ENCODE results near the gene TDRD7. TPM values are rescaled to one million over a fixed set of nuclear protein-coding genes. Genes with fewer than 3 reads are reported as not detected.
A peak's percentile ranks its signal among the peaks of the same experiment; 100 is the strongest.
"Not testable (repeated sequence)": the region's sequence is repeated elsewhere in the genome, so short reads cannot be mapped to it uniquely, and the experiment has no call there.

The TDRD7 gene
- total and polyA plus RNA-seq, 9 donors, result 7.4 to 15.6 (median 9.8) TPM

GRCh38 chr9:97491216-97491999 is 79.5 kb downstream of the TDRD7 start:
- H3K36me3 ChIP-seq, result no peaks in the 10 kb centered on the region
- TF ChIP-seq POLR2A (IDR thresholded peaks at IDR 0.05) (no peak), EP300 (IDR thresholded peaks at IDR 0.05) (no peak), CTCF (IDR thresholded peaks at IDR 0.05) (no peak)
- intact Hi-C loops (cut with DNase I), result no loop called here
- 26 to 39% (median 35%) methylated on average over 1 of the region's 1 CpG for WGBS, 3 donors
- peak overlapping the region in 1 of 2 donors; percentile 19 for H3K27ac ChIP-seq
- no peak for DNase-seq
- H3K4me3 ChIP-seq, result no peak overlapping the region
- H3K27me3 ChIP-seq, result no peaks in the 10 kb centered on the region
- H3K9me3 ChIP-seq, result no peaks in the 10 kb centered on the region
- no peaks in the 10 kb centered on the region for H3K4me1 ChIP-seq (ENCODE audit: insufficient read depth)

- intact Hi-C loops (cut with DNase I); H3K9me3 ChIP-seq; H3K4me3 ChIP-seq; H3K27ac ChIP-seq; H3K27me3 ChIP-seq; H3K4me1 ChIP-seq (ENCODE audit: insufficient read depth); H3K36me3 ChIP-seq; DNase-seq: not testable (repeated sequence)
- 94 to 97% (median 95%) methylated on average over 25 to 36 of the region's 36 CpGs for WGBS, 3 donors
Observed at GRCh38 chr9:97497558-97498375, 85.9 kb downstream of the TDRD7 start.

DNA sequence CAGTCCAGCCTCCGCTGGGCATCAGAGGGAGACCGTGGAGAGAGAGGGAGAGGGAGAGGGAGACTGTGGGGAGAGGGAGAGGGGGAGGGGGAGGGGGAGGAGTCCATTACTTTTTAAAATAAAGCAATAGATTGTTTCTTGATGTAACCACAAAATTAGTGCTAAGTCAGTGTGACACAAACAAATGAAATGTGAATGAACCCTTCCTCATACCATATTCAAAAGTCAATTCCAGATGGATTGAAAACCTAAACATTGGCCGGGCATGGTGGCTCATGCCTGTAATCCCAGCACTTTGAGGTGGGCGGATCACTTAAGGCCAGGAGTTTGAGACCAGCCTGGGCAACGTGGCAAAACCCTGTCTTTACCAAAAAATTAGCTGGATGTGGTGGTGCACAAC is 87.0 kb downstream of the TDRD7 start:
- H3K4me3 ChIP-seq; intact Hi-C loops (cut with DNase I); H3K36me3 ChIP-seq; H3K27ac ChIP-seq; DNase-seq; H3K9me3 ChIP-seq; H3K4me1 ChIP-seq (ENCODE audit: insufficient read depth); H3K27me3 ChIP-seq: not testable (repeated sequence)
- WGBS, 3 donors, result 76 to 86% (median 82%) methylated on average over 5 of the region's 5 CpGs

DNA sequence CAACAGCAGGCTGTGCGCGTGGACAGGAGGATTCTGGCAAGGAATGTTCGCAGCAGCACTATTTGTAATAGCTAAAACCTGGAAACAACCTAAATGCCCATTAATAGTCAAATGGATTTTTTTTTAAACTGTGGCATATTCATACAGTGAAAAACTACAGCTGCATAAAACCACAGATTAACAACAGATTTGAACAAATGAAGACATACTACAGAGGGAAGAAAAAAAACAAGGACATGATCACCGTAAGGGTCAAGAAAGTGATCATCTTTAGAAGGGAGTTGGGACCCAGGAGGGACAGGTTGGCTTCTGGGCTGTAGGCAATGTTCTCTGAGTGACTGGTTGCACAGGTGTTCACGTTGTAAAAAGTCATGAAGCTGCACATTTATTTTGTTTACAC is 88.4 kb downstream of the TDRD7 start:
- no peak for DNase-seq
- WGBS, 3 donors, result 38 to 53% (median 45%) methylated on average over 5 of the region's 5 CpGs
- Histone ChIP-seq H3K4me3 (no peak overlapping the region), H3K27ac (no peak overlapping the region), H3K9me3 (no peaks in the 10 kb centered on the region), H3K27me3 (no peaks in the 10 kb centered on the region), H3K4me1 (ENCODE audit: insufficient read depth) (peaks cover 11% of the 10 kb centered on the region), H3K36me3 (no peaks in the 10 kb centered on the region)
- no peak for TF ChIP-seq POLR2A (IDR thresholded peaks at IDR 0.05)
- intact Hi-C loops (cut with DNase I), result loop anchor here in 3 of 4 donors (5.0 kb wide), 2 partner anchors 57 to 97 kb away; no protein-coding TSS in a partner anchor

GRCh38 chr9:97500765-97501176 is 88.9 kb downstream of the TDRD7 start:
- intact Hi-C loops (cut with DNase I), result loop anchor here in 3 of 4 donors (5.0 kb wide), 2 partner anchors 57 to 97 kb away; no protein-coding TSS in a partner anchor
- Histone ChIP-seq H3K9me3 (no peaks in the 10 kb centered on the region), H3K36me3 (no peaks in the 10 kb centered on the region), H3K4me3 (peak overlapping the region; percentile 93), H3K4me1 (ENCODE audit: insufficient read depth) (peaks cover 14% of the 10 kb centered on the region), H3K27ac (peak overlapping the region in 1 of 2 donors; percentile 13), H3K27me3 (no peaks in the 10 kb centered on the region)
- no peak for DNase-seq
- TF ChIP-seq POLR2A (IDR thresholded peaks at IDR 0.05) (no peak), CTCF (IDR thresholded peaks at IDR 0.05) (no peak), EP300 (IDR thresholded peaks at IDR 0.05) (no peak)
- 12 to 14% (median 14%) methylated on average over 6 of the region's 6 CpGs for WGBS, 3 donors
